Right lobe of liver (tissue), 4 donors: ENCODE results near the gene RNF214.

Source experiments
- CTCF ChIP-seq, 4 donors: fragments of 200-600 bp in 3 of 4; fragments of 450-650 bp in 1 of 4; IDR thresholded peaks; one replicate each; pipeline versions ENCODE4 v1.5.1 to v1.8.0; 2016 to 2022; ENCODE audit warnings: antibody characterized with exemption in 4 of 4, mild to moderate bottlenecking in 2 of 4
- POLR2A ChIP-seq: fragments of 450-650 bp; IDR thresholded peaks from one replicate; pipeline ENCODE4 v1.6.1; 2017; ENCODE audit warnings: antibody characterized with exemption, mild to moderate bottlenecking
- donor health status: DM: no; HTN: no; CAD: no.
- donor health status: DM: no; HTN: no; CAD: no.
- donor health status: DM: no; HTN: yes; CAD: no.

DNA sequence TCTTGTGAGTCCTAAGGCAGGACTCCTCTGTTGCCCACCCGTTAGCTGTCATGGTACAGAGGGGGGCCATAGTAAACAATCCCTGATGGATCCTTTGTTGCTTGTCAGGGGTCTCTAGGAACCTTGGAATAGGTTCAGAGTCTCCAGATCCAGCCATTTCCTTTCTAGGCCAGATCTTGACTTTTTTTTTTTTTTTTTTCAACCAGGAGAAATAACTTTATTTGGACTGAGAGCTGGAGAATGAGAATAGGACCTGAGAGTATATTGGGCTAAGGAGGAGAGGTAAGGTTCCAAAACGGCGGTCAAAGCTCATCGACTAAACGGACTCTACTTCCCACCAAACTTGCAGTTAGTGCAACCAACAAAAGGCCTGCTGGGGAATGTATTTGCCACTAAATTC is 102.9 kb downstream of the RNF214 start:
- no peak for TF ChIP-seq POLR2A
- no peak for TF ChIP-seq CTCF (IDR thresholded peaks at IDR 0.05)
